Spleen (tissue), 11 donors: Measurements from ENCODE around the gene BBC3. TPM values are rescaled to one million over a fixed set of nuclear protein-coding genes. Genes with fewer than 3 reads are reported as not detected.

Source experiments
- DNase-seq: peaks from one replicate; pipeline ENCODE4 v3.0.0-alpha.2; 2020
- H3K27ac ChIP-seq, 8 donors: fragments of 200-600 bp; sonication (generic) in 7 of 8; 1 replicate in 4 of 8; 2 replicates in 4 of 8; pipeline versions ENCODE4 v1.5.0 to v1.8.0; 2016 to 2021; ENCODE audit warnings: inconsistent platforms in 4 of 8, mild to moderate bottlenecking in 4 of 8, moderate library complexity in 1 of 8
- H3K27me3 ChIP-seq, 7 donors: fragments of 200-600 bp; sonication (generic) in 6 of 7; replicated peaks in 1 of 7; 1 replicate in 4 of 7; 2 replicates in 3 of 7; pipeline versions ENCODE4 v1.5.0 to v1.8.0; 2016 to 2021; ENCODE audit warnings: inconsistent platforms in 3 of 7, mild to moderate bottlenecking in 1 of 7
- H3K36me3 ChIP-seq, 6 donors: fragments of 200-600 bp; sonication (generic) in 5 of 6; 1 replicate in 4 of 6; 2 replicates in 2 of 6; pipeline versions ENCODE4 v1.5.0 to v1.8.0; 2016 to 2021; ENCODE audit warnings: inconsistent platforms in 2 of 6
- H3K4me1 ChIP-seq, 6 donors: fragments of 200-600 bp; sonication (generic) in 5 of 6; 1 replicate in 3 of 6; 2 replicates in 3 of 6; pipeline versions ENCODE4 v1.5.0 to v1.8.0; 2016 to 2021; ENCODE audit warnings: inconsistent platforms in 3 of 6
- H3K4me3 ChIP-seq, 8 donors: fragments of 200-600 bp; sonication (generic) in 7 of 8; 1 replicate in 4 of 8; 2 replicates in 4 of 8; pipeline versions ENCODE4 v1.5.0 to v1.8.0; 2016 to 2021; ENCODE audit warnings: inconsistent platforms in 4 of 8, mild to moderate bottlenecking in 4 of 8, moderate library complexity in 2 of 8
- H3K9me3 ChIP-seq, 8 donors: fragments of 200-600 bp; sonication (generic) in 7 of 8; 1 replicate in 4 of 8; 2 replicates in 4 of 8; pipeline versions ENCODE4 v1.5.0 to v1.8.0; 2016 to 2021; ENCODE audit warnings: inconsistent platforms in 4 of 8
- CTCF ChIP-seq, 11 experiments: fragments of 200-600 bp in 7 of 11; fragments of 450-650 bp in 4 of 11; sonication (generic) in 4 of 11; IDR thresholded peaks in 8 of 11; conservative IDR thresholded peaks in 3 of 11; 1 replicate in 7 of 11; 2 replicates in 4 of 11; pipeline versions ENCODE4 v1.4.0 to v1.8.0; 2016 to 2021; ENCODE audit warnings: antibody characterized with exemption in 11 of 11, inconsistent platforms in 4 of 11, mild to moderate bottlenecking in 1 of 11
- POLR2A ChIP-seq, 3 donors: fragments of 450-650 bp; IDR thresholded peaks; one replicate each; pipeline ENCODE4 v1.5.1; 2017; ENCODE audit warnings: antibody characterized with exemption in 3 of 3, mild to moderate bottlenecking in 1 of 3
- POLR2AphosphoS5 ChIP-seq, 3 donors: sonication (generic); formaldehyde crosslinking; IDR thresholded peaks; one replicate each; pipeline ENCODE4 v1.5.1; 2017; ENCODE audit warnings: antibody characterized with exemption in 3 of 3
- WGBS, 5 donors: extraction: QIAGEN DNeasy Blood & Tissue Kit in 3 of 5; methylation state at CpG; one replicate each; pipeline versions ENCODE4 v1.1.5 to v1.1.7; 2013 to 2018; 5-methylcytosine and 5-hydroxymethylcytosine counted together
- intact Hi-C: fragments of 100-400 bp; cut with DNase I; formaldehyde crosslinking; loops from one replicate; pipeline ENCODE4 v1.15.0; 2023; ENCODE audit warnings: low total_unique reads
- polyA plus RNA-seq, 3 donors: library from polyadenylated mRNA; stranded (reverse); fragments of 200-250 nt; gene quantifications; one replicate each; pipeline ENCODE4 v1.2.1, GENCODE V29; 2013
- total RNA-seq, 7 donors: library from RNA; depleted of rRNA in 3 of 7; stranded (reverse); fragments of >200 nt in 3 of 7; fragmentation: NEBNext Ultra II Directional in 4 of 7; extraction: Animal tissue kit (Norgen Biotek cat#: 25700) in 4 of 7; gene quantifications; one replicate each; pipeline versions ENCODE4 v1.1.0 to v1.2.1, GENCODE V29; 2016 to 2021
- donor health status: healthy with polysubstance abuse.
- donor health status: DM: no; HTN: no; CAD: no; lungs with moderate emphysema.
- donor health status: DM: no; HTN: no; CAD: no.
- donor health status: Bipolar disorder and iron deficiency.
- donor health status: healthy.
- donor health status: DM: no; HTN: no; CAD: no.
- donor health status: DM: yes; HTN: yes; CAD: no.

BBC3 gene
- total and polyA plus RNA-seq, 10 donors: 6.3 to 17.0 (median 11.0) TPM

GRCh38 chr19:47268028-47268427 is 37.0 kb upstream of the BBC3 start:
- no peak for TF ChIP-seq POLR2AphosphoS5 (IDR thresholded peaks at IDR 0.05)
- no peak for TF ChIP-seq POLR2A (IDR thresholded peaks at IDR 0.05)
- no peak for TF ChIP-seq CTCF (IDR thresholded peaks at IDR 0.05 in 8 of 11, conservative IDR thresholded peaks at IDR 0.05 in 3 of 11)
- no peaks in the 10 kb centered on the region for H3K27me3 ChIP-seq
- peaks cover 0 to 92% (median 70%) of the 10 kb centered on the region in 6 donors for H3K36me3 ChIP-seq
- intact Hi-C loops: no loop called here
- WGBS, 5 donors: 76 to 91% (median 87%) methylated on average over 6 of the region's 6 CpGs
- no peak for DNase-seq
- peaks cover 0 to 45% (median 14%) of the 10 kb centered on the region in 6 donors for H3K4me1 ChIP-seq
- H3K9me3 ChIP-seq: no peaks in the 10 kb centered on the region
- no peak overlapping the region for H3K4me3 ChIP-seq
- no peak overlapping the region for H3K27ac ChIP-seq

DNA sequence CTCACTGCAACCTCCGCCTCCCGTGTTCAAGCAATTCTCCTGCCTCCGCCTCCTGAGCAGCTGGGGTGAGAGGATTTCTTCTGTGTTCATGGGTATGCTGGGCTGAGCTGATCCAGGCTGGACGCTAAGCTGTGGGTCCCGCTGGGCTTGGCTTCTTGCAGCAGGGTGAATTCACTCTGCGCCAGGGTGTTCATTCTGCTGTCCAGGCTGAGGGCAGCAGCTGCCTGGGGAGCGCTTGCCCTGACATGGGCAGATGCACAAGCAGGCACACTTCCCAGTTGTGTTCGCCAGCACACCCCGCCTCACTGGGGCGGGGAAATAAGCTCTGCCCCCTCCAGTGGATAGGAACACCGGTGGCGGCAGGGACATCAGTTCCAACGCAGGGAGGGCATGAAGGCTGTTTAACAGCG is 36.4 kb upstream of the BBC3 start:
- TF ChIP-seq CTCF (IDR thresholded peaks at IDR 0.05 in 8 of 11, conservative IDR thresholded peaks at IDR 0.05 in 3 of 11) (no peak), POLR2AphosphoS5 (IDR thresholded peaks at IDR 0.05) (no peak), POLR2A (IDR thresholded peaks at IDR 0.05) (no peak)
- Histone ChIP-seq H3K4me1 (peaks cover 0 to 45% (median 10%) of the 10 kb centered on the region in 6 donors), H3K36me3 (peaks cover 0 to 99% (median 74%) of the 10 kb centered on the region in 6 donors), H3K27ac (no peak overlapping the region), H3K4me3 (no peak overlapping the region), H3K9me3 (no peaks in the 10 kb centered on the region), H3K27me3 (no peaks in the 10 kb centered on the region)
- no peak for DNase-seq
- intact Hi-C loops: no loop called here
- 89 to 95% (median 94%) methylated on average over 10 to 14 of the region's 14 CpGs for WGBS, 5 donors

GRCh38 chr19:47266401-47266941 is 35.5 kb upstream of the BBC3 start:
- H3K4me3 ChIP-seq: no peak overlapping the region
- peaks cover 0 to 100% (median 80%) of the 10 kb centered on the region in 6 donors for H3K36me3 ChIP-seq
- peaks cover 0 to 44% (median 8%) of the 10 kb centered on the region in 6 donors for H3K4me1 ChIP-seq
- peak; percentile 76 for DNase-seq
- H3K9me3 ChIP-seq: no peaks in the 10 kb centered on the region
- H3K27ac ChIP-seq: peak overlapping the region in 1 of 8 donors; percentile 30
- TF ChIP-seq CTCF (IDR thresholded peaks at IDR 0.05 in 8 of 11, conservative IDR thresholded peaks at IDR 0.05 in 3 of 11) (no peak), POLR2AphosphoS5 (IDR thresholded peaks at IDR 0.05) (peak in 2 of 3 donors; percentile 4 to 56)
- 83 to 91% (median 88%) methylated on average over 17 to 21 of the region's 21 CpGs for WGBS, 5 donors
- H3K27me3 ChIP-seq: no peaks in the 10 kb centered on the region
- intact Hi-C loops: no loop called here

GRCh38 chr19:47264629-47265028 is 33.6 kb upstream of the BBC3 start:
- WGBS, 5 donors: 93 to 96% (median 94%) methylated on average over 11 to 30 of the region's 30 CpGs
- H3K36me3 ChIP-seq: peaks cover 0 to 100% (median 82%) of the 10 kb centered on the region in 6 donors
- H3K27ac ChIP-seq: no peak overlapping the region
- no peak overlapping the region for H3K4me3 ChIP-seq
- no peaks in the 10 kb centered on the region for H3K9me3 ChIP-seq
- DNase-seq: no peak
- intact Hi-C loops: no loop called here
- no peak for TF ChIP-seq CTCF (IDR thresholded peaks at IDR 0.05 in 8 of 11, conservative IDR thresholded peaks at IDR 0.05 in 3 of 11)
- TF ChIP-seq POLR2A (IDR thresholded peaks at IDR 0.05): no peak
- peak in 1 of 3 donors; percentile 67 for TF ChIP-seq POLR2AphosphoS5 (IDR thresholded peaks at IDR 0.05)
- no peaks in the 10 kb centered on the region for H3K27me3 ChIP-seq
- H3K4me1 ChIP-seq: peaks cover 0 to 50% (median 20%) of the 10 kb centered on the region in 6 donors
